ENCODE data around the gene TTL. TPM values are rescaled to one million over a fixed set of nuclear protein-coding genes. Genes with fewer than 3 reads are reported as not detected.
A peak's percentile ranks its signal among the peaks of the same experiment; 100 is the strongest.

Gene TTL
- total and polyA plus RNA-seq, 2 of the 13 experiments (the other 11 are each of a cell fraction or from before 2014, with no cell fraction given), result 19.0 to 59.8 TPM

DNA sequence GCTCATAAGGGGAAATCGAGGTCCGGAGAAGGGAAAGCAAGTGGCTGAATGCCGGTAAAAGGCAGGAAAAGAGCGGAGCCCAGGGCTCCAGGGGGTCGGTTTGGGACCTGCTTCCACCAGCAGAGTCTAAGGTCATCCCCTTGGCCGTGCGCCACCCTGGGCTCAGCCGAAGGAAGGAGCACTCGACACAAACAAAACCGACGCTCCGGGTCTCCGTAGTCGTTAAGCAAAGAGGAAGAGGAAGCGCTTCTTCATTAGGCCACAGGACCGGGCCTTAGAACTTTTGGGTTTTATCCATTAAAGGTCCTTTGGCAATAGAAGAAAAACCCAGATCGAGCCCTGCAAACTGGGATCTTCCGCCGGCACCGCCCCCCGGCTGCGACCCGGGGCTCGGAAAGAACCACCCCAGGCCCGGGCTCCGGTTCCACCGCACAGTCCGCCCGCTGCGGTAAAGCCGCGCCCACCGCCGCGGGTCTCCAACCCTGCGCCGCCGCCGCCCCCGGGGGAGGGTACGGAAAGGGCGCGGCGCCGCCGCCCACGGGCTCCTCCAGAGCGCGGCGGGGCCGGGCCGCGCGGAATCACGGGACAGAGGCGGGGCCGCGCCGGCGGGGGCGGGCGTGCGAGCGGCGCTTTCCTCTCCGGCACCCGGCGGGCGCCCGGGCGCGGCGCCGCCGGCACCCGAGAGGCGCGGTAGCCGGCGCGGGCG, at the start of gene TTL (continued):
- TF ChIP-seq SNAPC4 (CRISPR knock-in tag; IDR thresholded peaks at IDR 0.05), result peak; percentile 70; the same call in 1 of the 2 replicates
- peak; percentile 29; the same call in 1 of the 2 replicates for TF ChIP-seq SPEN (CRISPR knock-in tag; IDR thresholded peaks at IDR 0.05; ENCODE audit: low read depth)
- no peak for TF ChIP-seq ZC3H13 (CRISPR knock-in tag; IDR thresholded peaks at IDR 0.05)
- peak; percentile 17; the same call in 1 of the 2 replicates for TF ChIP-seq NR2C2 (CRISPR knock-in tag; IDR thresholded peaks at IDR 0.05; ENCODE audit: borderline replicate concordance)
- 0 out of 2 replicates have a peak, but pooled peaks have one; percentile 19 for TF ChIP-seq EEA1 (CRISPR knock-in tag; IDR thresholded peaks at IDR 0.05; ENCODE audit: borderline replicate concordance)
- TF ChIP-seq ZNF607 (CRISPR knock-in tag; IDR thresholded peaks at IDR 0.05; ENCODE audit: borderline replicate concordance), result peak; percentile 66; the same call in 1 of the 2 replicates
- TF ChIP-seq, protein P1, sequence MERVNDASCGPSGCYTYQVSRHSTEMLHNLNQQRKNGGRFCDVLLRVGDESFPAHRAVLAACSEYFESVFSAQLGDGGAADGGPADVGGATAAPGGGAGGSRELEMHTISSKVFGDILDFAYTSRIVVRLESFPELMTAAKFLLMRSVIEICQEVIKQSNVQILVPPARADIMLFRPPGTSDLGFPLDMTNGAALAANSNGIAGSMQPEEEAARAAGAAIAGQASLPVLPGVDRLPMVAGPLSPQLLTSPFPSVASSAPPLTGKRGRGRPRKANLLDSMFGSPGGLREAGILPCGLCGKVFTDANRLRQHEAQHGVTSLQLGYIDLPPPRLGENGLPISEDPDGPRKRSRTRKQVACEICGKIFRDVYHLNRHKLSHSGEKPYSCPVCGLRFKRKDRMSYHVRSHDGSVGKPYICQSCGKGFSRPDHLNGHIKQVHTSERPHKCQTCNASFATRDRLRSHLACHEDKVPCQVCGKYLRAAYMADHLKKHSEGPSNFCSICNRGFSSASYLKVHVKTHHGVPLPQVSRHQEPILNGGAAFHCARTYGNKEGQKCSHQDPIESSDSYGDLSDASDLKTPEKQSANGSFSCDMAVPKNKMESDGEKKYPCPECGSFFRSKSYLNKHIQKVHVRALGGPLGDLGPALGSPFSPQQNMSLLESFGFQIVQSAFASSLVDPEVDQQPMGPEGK (CRISPR knock-in tag; IDR thresholded peaks at IDR 0.05), result peak; percentile 53; the same call in 1 of the 2 replicates
- TF ChIP-seq ZNF230 (CRISPR knock-in tag; IDR thresholded peaks at IDR 0.05), result peak; percentile 77; the same call in 1 of the 2 replicates
- no peak for TF ChIP-seq ZNF766 (CRISPR knock-in tag; IDR thresholded peaks at IDR 0.05; ENCODE audit: borderline replicate concordance)
- TF ChIP-seq NAIF1 (CRISPR knock-in tag; IDR thresholded peaks at IDR 0.05; ENCODE audit: borderline replicate concordance), result peak; percentile 30; the same call in 1 of the 2 replicates
- 0 out of 2 replicates have a peak, but pooled peaks have one; percentile 9 for TF ChIP-seq ZFP91 (CRISPR knock-in tag; IDR thresholded peaks at IDR 0.05; ENCODE audit: borderline replicate concordance)
- TF ChIP-seq IRF2 (CRISPR knock-in tag; IDR thresholded peaks at IDR 0.05), result peak; percentile 24; the same call in 1 of the 2 replicates
- TF ChIP-seq TP53 (CRISPR knock-in tag; conservative IDR thresholded peaks at IDR 0.05), result 0 out of 2 replicates have a peak, but pooled peaks have one; percentile 69
- TF ChIP-seq ARID3A (IDR thresholded peaks at IDR 0.05; ENCODE audit: low read depth, low read length), result no peak
- TF ChIP-seq YY1 (IDR thresholded peaks at IDR 0.05; ENCODE audit: insufficient read depth, insufficient replicate concordance, low read depth, low read length), result peak; percentile 61
